Upper lobe of left lung (tissue), 4 donors: ENCODE results near the gene BIRC3.

Experiments
- CTCF ChIP-seq, 6 experiments: fragments of 450-650 bp in 4 of 6; fragments of 200-600 bp in 2 of 6; sonication (generic) in 2 of 6; IDR thresholded peaks; one replicate each; pipeline ENCODE4 v1.5.1; 2016 to 2019; ENCODE audit warnings: antibody characterized with exemption in 6 of 6
- EP300 ChIP-seq, 4 donors: sonication (generic); formaldehyde crosslinking; IDR thresholded peaks; one replicate each; pipeline ENCODE4 v1.5.1; 2017; ENCODE audit warnings: antibody characterized with exemption in 4 of 4, control low read depth in 2 of 4
- POLR2A ChIP-seq, 4 donors: fragments of 450-650 bp; IDR thresholded peaks; one replicate each; pipeline ENCODE4 v1.5.1; 2016 to 2017; ENCODE audit warnings: antibody characterized with exemption in 4 of 4, mild to moderate bottlenecking in 2 of 4
- POLR2AphosphoS5 ChIP-seq, 2 donors: sonication (generic); formaldehyde crosslinking; IDR thresholded peaks; one replicate each; pipeline ENCODE4 v1.5.1; 2017; ENCODE audit warnings: antibody characterized with exemption in 2 of 2

GRCh38 chr11:102313238-102313940 is 3.9 kb upstream of the BIRC3 start:
- TF ChIP-seq POLR2AphosphoS5 (IDR thresholded peaks at IDR 0.05) (peak in 1 of 2 donors; percentile 11), CTCF (IDR thresholded peaks at IDR 0.05) (no peak), POLR2A (IDR thresholded peaks at IDR 0.05) (no peak), EP300 (IDR thresholded peaks at IDR 0.05) (no peak)
